ENCODE measurements around the gene FGF10.

DNA sequence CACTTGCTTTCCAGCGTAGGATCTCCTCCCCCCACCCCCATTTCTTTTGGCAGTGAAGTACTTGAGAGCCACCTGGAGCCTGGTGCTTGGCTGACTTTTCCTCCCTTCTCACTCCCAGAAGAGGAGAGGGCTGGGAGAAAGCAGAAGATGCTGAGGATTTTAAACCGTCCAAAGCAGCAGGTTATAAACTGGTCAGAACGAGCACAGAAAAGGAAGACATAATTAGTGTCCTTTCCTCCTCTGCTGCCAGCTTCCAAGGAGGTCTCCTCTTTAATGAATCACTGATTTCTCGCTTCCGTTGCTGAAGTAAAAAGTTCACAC, 563 bp upstream of the FGF10 start:
- TF ChIP-seq, protein P1, sequence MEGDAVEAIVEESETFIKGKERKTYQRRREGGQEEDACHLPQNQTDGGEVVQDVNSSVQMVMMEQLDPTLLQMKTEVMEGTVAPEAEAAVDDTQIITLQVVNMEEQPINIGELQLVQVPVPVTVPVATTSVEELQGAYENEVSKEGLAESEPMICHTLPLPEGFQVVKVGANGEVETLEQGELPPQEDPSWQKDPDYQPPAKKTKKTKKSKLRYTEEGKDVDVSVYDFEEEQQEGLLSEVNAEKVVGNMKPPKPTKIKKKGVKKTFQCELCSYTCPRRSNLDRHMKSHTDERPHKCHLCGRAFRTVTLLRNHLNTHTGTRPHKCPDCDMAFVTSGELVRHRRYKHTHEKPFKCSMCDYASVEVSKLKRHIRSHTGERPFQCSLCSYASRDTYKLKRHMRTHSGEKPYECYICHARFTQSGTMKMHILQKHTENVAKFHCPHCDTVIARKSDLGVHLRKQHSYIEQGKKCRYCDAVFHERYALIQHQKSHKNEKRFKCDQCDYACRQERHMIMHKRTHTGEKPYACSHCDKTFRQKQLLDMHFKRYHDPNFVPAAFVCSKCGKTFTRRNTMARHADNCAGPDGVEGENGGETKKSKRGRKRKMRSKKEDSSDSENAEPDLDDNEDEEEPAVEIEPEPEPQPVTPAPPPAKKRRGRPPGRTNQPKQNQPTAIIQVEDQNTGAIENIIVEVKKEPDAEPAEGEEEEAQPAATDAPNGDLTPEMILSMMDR (IDR thresholded peaks at IDR 0.05; ENCODE audit: low read length), result no peak
- no peak for TF ChIP-seq EZH2phosphoT487 (IDR thresholded peaks at IDR 0.05; ENCODE audit: low read length)
